RPMI7951 (cell line): ENCODE measurements around the gene OR1E2. TPM values are rescaled to one million over a fixed set of nuclear protein-coding genes. Genes with fewer than 3 reads are reported as not detected.
"Not testable (repeated sequence)": the region's sequence is repeated elsewhere in the genome, so short reads cannot be mapped to it uniquely, and the experiment has no call there.

Source experiments
- DNase-seq: peaks from one replicate; pipeline ENCODE4 v3.0.0-alpha.2; 2012; ENCODE audit warnings: low read depth
- total RNA-seq: library from RNA; depleted of rRNA; stranded (reverse); fragments of >200 nt; shearing (Covaris generic); gene quantifications from 2 replicates; pipeline ENCODE4 v1.2.3, GENCODE V29; 2014; rRNA removed

Gene OR1E2
- total RNA-seq, 1 experiment from 2014 or later, result not detected

GRCh38 chr17:3398310-3398709 is 35.3 kb downstream of the OR1E2 start, which contains the start of gene OR1E1:
Gene OR1E1, minus strand, starts transcription at chr17:3398410. Its CDS starts 0 bp downstream, at chr17:3398410.
- no peak for DNase-seq

DNA sequence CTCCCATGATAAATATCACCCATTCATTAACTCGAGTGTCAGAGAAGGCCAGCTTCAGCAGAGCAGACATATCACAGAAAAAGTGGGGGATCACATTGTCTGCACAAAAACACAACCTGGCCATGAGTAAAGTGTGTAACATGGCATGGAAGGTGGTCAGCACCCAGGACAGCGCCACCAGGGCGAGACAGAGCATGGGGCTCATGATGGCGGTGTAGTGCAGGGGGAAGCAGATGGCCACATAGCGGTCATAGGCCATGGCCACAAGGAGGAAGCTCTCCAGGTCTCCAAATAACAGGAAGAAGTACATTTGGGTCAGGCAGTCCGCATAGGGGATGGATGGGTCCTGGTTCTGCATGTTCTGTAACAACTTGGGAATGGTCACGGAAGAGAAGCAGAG is 35.8 kb downstream of the OR1E2 start:
- DNase-seq, result not testable (repeated sequence)

DNA sequence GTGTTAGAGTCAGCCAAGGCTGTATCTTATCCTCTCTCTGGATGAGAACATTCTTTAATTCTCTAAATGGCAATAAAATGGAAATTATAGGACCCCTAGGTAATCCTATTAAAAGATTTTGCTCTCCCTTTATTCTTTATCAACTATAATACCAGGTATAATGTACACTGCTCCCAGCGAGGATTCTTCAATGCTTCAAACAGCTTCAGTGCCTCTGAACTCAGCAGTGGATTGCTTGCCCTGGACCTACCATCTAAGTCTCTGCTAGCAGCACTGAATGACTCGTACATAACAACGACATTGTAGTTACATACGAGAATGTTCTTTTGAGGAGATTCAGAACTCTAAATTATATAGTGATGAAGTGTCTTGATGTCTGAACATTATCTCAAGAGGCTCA is 43.9 kb downstream of the OR1E2 start:
- no peak for DNase-seq

DNA sequence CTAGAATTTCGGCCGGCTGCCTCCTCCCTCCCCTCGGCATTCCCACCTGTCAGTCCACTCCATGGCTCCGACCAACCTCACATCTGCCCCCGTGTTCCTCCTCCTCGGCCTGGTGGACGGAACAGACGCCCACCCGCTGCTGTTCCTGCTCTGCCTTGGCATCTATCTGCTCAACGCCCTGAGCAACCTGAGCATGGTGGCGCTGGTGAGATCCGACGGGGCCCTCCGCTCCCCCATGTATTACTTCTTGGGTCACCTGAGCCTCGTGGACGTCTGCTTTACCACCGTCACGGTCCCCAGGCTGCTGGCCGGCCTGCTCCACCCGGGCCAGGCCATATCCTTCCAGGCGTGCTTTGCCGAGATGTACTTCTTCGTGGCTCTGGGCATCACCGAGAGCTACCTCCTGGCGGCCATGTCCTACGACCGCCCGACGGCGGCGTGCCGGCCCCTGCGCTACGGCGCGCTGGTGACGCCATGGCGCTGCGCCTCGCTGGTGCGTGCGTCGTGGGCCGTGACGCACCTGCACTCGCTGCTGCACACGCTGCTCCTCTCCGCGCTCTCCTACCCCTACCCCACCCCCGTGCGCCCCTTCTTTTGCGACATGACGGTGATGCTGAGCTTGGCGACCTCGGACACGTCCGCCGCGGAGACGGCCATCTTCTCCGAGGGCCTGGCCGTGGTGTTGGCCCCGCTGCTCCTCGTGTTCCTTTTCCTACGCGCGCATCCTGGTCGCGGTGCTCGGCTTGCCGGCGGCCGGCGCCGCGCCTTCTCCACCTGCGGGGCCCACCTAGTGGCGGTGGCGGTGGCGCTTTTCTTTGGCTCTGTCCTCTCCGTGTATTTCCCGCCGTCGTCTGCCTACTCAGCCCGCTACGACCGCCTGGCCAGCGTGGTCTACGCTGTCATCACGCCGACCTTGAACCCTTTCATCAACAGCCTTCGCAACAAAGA is 47.5 kb downstream of the OR1E2 start, which contains the start of gene OR3A2:
Gene OR3A2, minus strand, starts transcription at position 440 of the 948 bp plus-strand sequence.
- no peak for DNase-seq

Other genes starting within 250 kb of the OR1E2 start
- not detected in 2 replicates for gene OR1A2, start 236.3 kb downstream of the OR1E2 start, total RNA-seq
- not detected in 2 replicates for gene OR1A1, start 226.2 kb downstream of the OR1E2 start, total RNA-seq
- gene OR3A1, start 135.5 kb downstream of the OR1E2 start, total RNA-seq, result not detected in 2 replicates
- not detected in 2 replicates for gene OR3A2, start 47.5 kb downstream of the OR1E2 start, total RNA-seq
- gene OR1E1, start 35.4 kb downstream of the OR1E2 start, total RNA-seq, result not detected in 2 replicates
- not detected in 2 replicates for gene OR3A3, start 22.5 kb downstream of the OR1E2 start, total RNA-seq
- not detected in 2 replicates for gene SPATA22, start 38.0 kb upstream of the OR1E2 start, total RNA-seq
- 0.10 and 1.2 TPM in 2 replicates for gene ASPA, start 42.2 kb upstream of the OR1E2 start, total RNA-seq
- under 0.01 and 0.10 TPM in 2 replicates for gene TRPV3, start 124.0 kb upstream of the OR1E2 start, total RNA-seq
- 0.72 and 0.78 TPM in 2 replicates for gene TRPV1, start 175.6 kb upstream of the OR1E2 start, total RNA-seq
- 9.2 and 11.3 TPM in 2 replicates for gene SHPK, start 202.4 kb upstream of the OR1E2 start, total RNA-seq
- gene CTNS, start 202.9 kb upstream of the OR1E2 start, total RNA-seq, result 9.9 and 10.3 TPM in 2 replicates
- 113 and 148 TPM in 2 replicates for gene TAX1BP3, start 234.7 kb upstream of the OR1E2 start, total RNA-seq
- 47.9 and 64.7 TPM in 2 replicates for gene EMC6, start 235.0 kb upstream of the OR1E2 start, total RNA-seq